ENCODE results near the gene SETD7.

DNA sequence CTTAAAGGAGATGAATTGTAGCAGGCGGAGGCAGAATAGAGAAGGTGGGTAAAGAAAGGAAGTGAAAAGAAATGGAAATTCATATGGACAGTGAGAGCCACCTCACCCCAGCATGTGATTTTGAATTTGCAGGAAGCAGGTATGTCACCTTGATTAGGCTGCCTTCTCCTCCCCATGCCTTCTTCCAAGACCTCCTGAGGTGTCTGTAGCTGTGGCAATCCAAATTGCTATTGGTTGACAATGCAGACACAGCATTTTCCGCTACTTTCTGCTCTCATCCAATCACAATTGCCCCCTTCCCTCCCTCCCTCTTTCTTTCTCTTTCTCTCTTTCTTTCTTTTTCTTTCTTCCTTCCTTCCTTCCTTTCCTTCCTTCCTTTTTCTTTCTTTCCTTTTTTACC, 63.6 kb downstream of the SETD7 start:
- TF ChIP-seq, protein P1, sequence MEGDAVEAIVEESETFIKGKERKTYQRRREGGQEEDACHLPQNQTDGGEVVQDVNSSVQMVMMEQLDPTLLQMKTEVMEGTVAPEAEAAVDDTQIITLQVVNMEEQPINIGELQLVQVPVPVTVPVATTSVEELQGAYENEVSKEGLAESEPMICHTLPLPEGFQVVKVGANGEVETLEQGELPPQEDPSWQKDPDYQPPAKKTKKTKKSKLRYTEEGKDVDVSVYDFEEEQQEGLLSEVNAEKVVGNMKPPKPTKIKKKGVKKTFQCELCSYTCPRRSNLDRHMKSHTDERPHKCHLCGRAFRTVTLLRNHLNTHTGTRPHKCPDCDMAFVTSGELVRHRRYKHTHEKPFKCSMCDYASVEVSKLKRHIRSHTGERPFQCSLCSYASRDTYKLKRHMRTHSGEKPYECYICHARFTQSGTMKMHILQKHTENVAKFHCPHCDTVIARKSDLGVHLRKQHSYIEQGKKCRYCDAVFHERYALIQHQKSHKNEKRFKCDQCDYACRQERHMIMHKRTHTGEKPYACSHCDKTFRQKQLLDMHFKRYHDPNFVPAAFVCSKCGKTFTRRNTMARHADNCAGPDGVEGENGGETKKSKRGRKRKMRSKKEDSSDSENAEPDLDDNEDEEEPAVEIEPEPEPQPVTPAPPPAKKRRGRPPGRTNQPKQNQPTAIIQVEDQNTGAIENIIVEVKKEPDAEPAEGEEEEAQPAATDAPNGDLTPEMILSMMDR (IDR thresholded peaks at IDR 0.05; ENCODE audit: low read depth, low read length) = no peak
- TF ChIP-seq POLR2A (IDR thresholded peaks at IDR 0.05; ENCODE audit: extremely low read depth, insufficient read length) = no peak
- TF ChIP-seq, protein P2, sequence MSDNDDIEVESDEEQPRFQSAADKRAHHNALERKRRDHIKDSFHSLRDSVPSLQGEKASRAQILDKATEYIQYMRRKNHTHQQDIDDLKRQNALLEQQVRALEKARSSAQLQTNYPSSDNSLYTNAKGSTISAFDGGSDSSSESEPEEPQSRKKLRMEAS (IDR thresholded peaks at IDR 0.05; ENCODE audit: low read depth, low read length) = no peak

All from NB4 (cell line).